Peyer's patch (tissue), 4 donors: ENCODE measurements around the gene SNRNP27. TPM values are rescaled to one million over a fixed set of nuclear protein-coding genes. Genes with fewer than 3 reads are reported as not detected.

Experiments
- DNase-seq, 3 donors: peaks; one replicate each; pipeline ENCODE4 v3.0.0-alpha.2; 2017 to 2019
- H3K27ac ChIP-seq, 4 donors: fragments of 200-600 bp; sonication (generic); one replicate each; pipeline ENCODE4 v1.5.1; 2016 to 2019
- H3K27me3 ChIP-seq, 2 donors: fragments of 200-600 bp; sonication (generic); one replicate each; pipeline ENCODE4 v1.5.1; 2019
- H3K36me3 ChIP-seq, 3 donors: fragments of 200-600 bp; sonication (generic); one replicate each; pipeline ENCODE4 v1.5.1; 2016 to 2019
- H3K4me1 ChIP-seq, 4 donors: fragments of 200-600 bp; sonication (generic); one replicate each; pipeline ENCODE4 v1.5.1; 2016 to 2019
- H3K4me3 ChIP-seq, 4 donors: fragments of 200-600 bp; sonication (generic); 1 replicate in 3 of 4; 2 replicates in 1 of 4; pipeline ENCODE4 v1.5.1; 2016 to 2019; ENCODE audit warnings: mild to moderate bottlenecking in 1 of 4
- H3K9me3 ChIP-seq, 4 donors: fragments of 200-600 bp; sonication (generic); one replicate each; pipeline ENCODE4 v1.5.1; 2016 to 2019; ENCODE audit warnings: mild to moderate bottlenecking in 1 of 4
- CTCF ChIP-seq, 6 experiments: fragments of 450-650 bp in 4 of 6; fragments of 200-600 bp in 2 of 6; sonication (generic) in 1 of 6; IDR thresholded peaks; one replicate each; pipeline ENCODE4 v1.5.1; 2017 to 2019; ENCODE audit warnings: antibody characterized with exemption in 6 of 6, mild to moderate bottlenecking in 3 of 6, moderate library complexity in 1 of 6
- POLR2A ChIP-seq, 2 donors: fragments of 450-650 bp; IDR thresholded peaks; one replicate each; pipeline ENCODE4 v1.5.1; 2017; ENCODE audit warnings: antibody characterized with exemption in 2 of 2, mild to moderate bottlenecking in 2 of 2, moderate library complexity in 2 of 2
- total RNA-seq, 4 donors: library from RNA; depleted of rRNA; stranded (reverse); fragments of >200 nt; gene quantifications; one replicate each; pipeline ENCODE4 v1.1.0, GENCODE V29; 2016

Gene SNRNP27
- total RNA-seq, 4 donors from 2014 or later: 35.4 to 99.0 (median 53.7) TPM

DNA sequence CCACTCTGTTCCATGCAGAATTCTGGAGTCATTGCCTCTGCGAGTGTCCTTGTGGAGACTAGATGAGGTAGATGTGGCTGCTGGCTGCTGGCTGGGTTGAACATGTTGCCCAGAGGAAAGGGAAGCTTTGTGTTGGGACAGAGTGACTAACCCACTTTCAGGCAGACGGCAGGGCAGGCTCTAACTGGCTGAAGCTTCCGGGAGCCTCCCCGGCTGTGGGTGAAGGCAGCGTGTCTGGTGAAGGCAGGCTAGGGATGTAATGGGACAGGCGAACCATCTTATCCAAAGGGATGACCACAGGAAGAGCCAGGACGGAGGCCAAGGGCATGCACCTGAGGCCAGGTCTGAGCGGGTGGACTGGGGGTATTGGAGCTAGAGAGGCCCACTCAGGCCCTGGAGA is 51.7 kb downstream of the SNRNP27 start:
- Histone ChIP-seq H3K27me3 (no peaks in the 10 kb centered on the region), H3K4me3 (no peak overlapping the region), H3K4me1 (no peaks in the 10 kb centered on the region), H3K27ac (no peak overlapping the region), H3K9me3 (no peaks in the 10 kb centered on the region), H3K36me3 (peaks cover 0 to 33% (median 0%) of the 10 kb centered on the region in 3 donors)
- DNase-seq: no peak
- no peak for TF ChIP-seq POLR2A (IDR thresholded peaks at IDR 0.05)

GRCh38 chr2:69945941-69946340 is 52.2 kb downstream of the SNRNP27 start:
- Histone ChIP-seq H3K27ac (peak overlapping the region in 2 of 4 donors; percentile 13 to 47), H3K36me3 (peaks cover 0 to 28% (median 0%) of the 10 kb centered on the region in 3 donors), H3K9me3 (no peaks in the 10 kb centered on the region), H3K27me3 (no peaks in the 10 kb centered on the region), H3K4me1 (no peaks in the 10 kb centered on the region), H3K4me3 (no peak overlapping the region)
- DNase-seq: no peak
- no peak for TF ChIP-seq POLR2A (IDR thresholded peaks at IDR 0.05)
- TF ChIP-seq CTCF (IDR thresholded peaks at IDR 0.05): no peak

GRCh38 chr2:69946351-69947324 is 52.9 kb downstream of the SNRNP27 start:
- no peak overlapping the region for H3K4me3 ChIP-seq
- peaks cover 0 to 23% (median 0%) of the 10 kb centered on the region in 3 donors for H3K36me3 ChIP-seq
- H3K9me3 ChIP-seq: no peaks in the 10 kb centered on the region
- H3K27ac ChIP-seq: peak overlapping the region in 3 of 4 donors; percentile 14 to 47 (median 32)
- H3K4me1 ChIP-seq: no peaks in the 10 kb centered on the region
- DNase-seq: peak in 1 of 3 donors; percentile 39
- no peaks in the 10 kb centered on the region for H3K27me3 ChIP-seq
- TF ChIP-seq POLR2A (IDR thresholded peaks at IDR 0.05) (no peak), CTCF (IDR thresholded peaks at IDR 0.05) (no peak)

DNA sequence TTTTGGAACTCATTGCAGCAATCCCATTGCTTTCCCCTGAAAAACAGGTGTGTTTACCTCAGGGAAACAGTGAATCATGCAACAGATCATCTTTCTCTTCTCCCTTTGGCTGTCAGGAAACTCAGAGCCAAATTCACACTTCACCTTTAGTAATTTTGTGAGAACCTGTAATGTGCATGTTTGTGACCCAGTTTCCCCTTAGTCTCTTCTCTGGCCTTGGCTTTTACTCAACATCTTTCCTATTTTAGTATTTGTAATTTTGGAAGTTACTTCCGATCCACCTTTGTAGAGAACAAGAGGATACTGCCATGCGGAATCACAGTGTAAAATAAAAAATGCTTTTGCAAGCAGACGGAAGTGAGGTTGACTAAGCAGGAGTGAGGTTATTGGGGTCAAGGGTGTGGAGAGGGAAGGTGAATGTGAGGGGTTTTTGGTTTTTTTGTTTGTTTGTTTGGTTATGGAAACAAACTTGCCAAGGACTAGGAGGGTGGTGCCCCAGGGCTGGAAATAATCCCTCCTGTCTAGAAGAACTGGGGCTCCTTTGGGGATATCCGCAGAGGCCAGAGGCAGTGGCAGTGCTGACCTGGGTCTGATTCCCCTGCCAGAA is 53.7 kb downstream of the SNRNP27 start:
- no peaks in the 10 kb centered on the region for H3K4me1 ChIP-seq
- DNase-seq: no peak
- no peak for TF ChIP-seq POLR2A (IDR thresholded peaks at IDR 0.05)
- no peak for TF ChIP-seq CTCF (IDR thresholded peaks at IDR 0.05)
- no peaks in the 10 kb centered on the region for H3K9me3 ChIP-seq
- H3K27me3 ChIP-seq: no peaks in the 10 kb centered on the region
- H3K4me3 ChIP-seq: no peak overlapping the region
- peaks cover 0 to 15% (median 0%) of the 10 kb centered on the region in 3 donors for H3K36me3 ChIP-seq
- peak overlapping the region in 2 of 4 donors; percentile 32 to 47 for H3K27ac ChIP-seq

DNA sequence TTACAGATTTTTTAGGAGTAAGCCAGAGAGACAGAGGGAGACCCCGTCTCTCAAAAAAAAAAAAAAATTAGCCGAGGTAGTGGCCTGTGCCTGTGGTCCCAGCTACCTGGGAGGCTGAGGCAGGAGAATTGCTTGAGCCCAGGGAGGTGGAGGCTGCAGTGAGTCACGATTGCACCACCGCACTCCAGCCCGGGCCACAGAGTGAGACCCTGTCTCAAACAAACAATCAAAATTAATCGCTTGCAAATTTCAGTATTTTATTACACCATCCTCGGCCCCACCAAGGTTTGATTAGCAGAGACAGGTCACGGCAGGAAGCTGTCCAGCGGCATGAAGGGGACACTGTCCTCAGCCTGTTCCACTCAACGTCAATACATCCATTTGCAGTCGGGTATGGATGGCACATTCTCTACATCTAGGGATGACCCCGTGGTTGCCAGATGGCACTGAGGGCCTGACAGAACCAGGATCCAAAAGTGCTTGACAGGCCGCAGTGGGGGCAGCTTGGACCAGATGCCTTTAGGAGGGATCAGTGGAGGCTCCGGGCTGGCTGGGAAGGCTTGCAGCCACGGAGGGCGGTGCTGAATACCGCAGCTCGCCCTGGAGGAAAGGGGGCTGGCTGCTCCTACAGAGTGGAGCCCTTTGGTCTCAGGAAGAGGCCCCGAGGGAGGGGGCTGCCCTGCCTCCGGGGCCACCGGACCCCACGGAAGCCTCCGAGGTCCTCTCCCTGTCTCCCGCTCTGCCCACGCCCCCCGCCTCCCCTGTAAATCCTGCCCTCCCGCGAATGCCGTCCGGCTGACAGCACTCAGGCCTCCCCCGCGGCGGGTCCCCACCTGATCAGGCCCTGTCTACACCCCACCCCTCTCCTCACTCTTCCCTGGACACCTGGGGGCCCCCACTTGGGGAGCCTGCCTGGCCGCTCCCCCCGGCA is 54.5 kb downstream of the SNRNP27 start:
- Histone ChIP-seq H3K9me3 (no peaks in the 10 kb centered on the region), H3K36me3 (peaks cover 0 to 6% (median 0%) of the 10 kb centered on the region in 3 donors), H3K27me3 (no peaks in the 10 kb centered on the region), H3K4me3 (peak overlapping the region in 1 of 4 donors; percentile 25), H3K27ac (no peak overlapping the region), H3K4me1 (no peaks in the 10 kb centered on the region)
- no peak for TF ChIP-seq CTCF (IDR thresholded peaks at IDR 0.05)
- TF ChIP-seq POLR2A (IDR thresholded peaks at IDR 0.05): no peak
- DNase-seq: no peak
